Measurements from ENCODE around the gene TECTA.
"Not testable (repeated sequence)": the region's sequence is repeated elsewhere in the genome, so short reads cannot be mapped to it uniquely, and the experiment has no call there.

Gene TECTA

GRCh38 chr11:121153472-121153871 lies 52.4 kb downstream of the TECTA start:
- H3K4me1 Mint-ChIP-seq: no peaks in the 10 kb centered on the region
- no peak overlapping the region for H3K4me3 Mint-ChIP-seq
- H3K27me3 Mint-ChIP-seq: peaks cover 9% of the 10 kb centered on the region
- no peak for DNase-seq
- H3K9me3 Mint-ChIP-seq: no peaks in the 10 kb centered on the region
- H3K36me3 Mint-ChIP-seq: no peaks in the 10 kb centered on the region
- CTCF ChIA-PET: interaction anchor here (1.8 kb wide), 1 partner anchor 8 kb away, joined by 3 read pairs; no protein-coding TSS in a partner anchor
- H3K27ac Mint-ChIP-seq: no peak overlapping the region

DNA sequence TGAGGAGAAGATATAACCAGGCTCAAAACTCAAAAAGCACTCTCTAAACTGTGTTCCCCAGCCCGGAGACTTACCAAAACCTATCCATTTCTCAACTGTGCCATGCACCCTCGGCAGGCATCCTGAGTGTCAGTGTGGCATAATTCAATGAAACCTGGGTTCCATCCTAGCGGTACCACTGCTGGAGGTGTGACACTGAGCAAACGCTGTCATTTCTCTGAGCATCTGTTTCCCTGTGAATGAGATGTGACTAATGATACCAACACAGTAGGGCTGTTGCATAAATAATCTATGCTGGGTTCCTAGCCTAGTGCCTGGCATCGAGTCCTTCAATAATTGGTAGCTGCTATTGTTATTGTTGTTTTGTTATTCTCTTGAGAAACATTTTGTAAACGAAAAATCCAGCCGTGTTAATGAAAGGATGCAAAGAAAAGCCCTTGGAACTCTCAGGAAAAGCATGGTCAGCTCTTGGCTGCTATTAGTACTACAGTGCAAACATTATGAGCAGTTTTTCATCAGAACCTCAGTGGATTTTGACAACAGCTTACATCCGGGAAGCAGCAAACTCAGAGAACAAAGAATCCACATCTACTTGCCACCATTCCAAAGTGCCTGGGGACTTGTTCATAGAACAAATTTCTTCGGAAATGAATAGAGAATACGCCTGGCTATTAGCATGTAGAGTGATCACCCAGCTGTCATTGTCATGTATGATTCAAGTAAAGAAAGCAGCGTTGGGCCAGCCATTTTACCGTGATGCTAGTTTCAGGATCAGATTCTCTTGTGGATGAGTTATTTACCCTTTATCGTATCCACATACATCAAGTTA lies 53.7 kb downstream of the TECTA start:
- Mint-ChIP-seq H3K4me1 (no peaks in the 10 kb centered on the region), H3K4me3 (no peak overlapping the region), H3K27ac (no peak overlapping the region), H3K9me3 (no peaks in the 10 kb centered on the region), H3K27me3 (peaks cover 14% of the 10 kb centered on the region), H3K36me3 (no peaks in the 10 kb centered on the region)
- CTCF ChIA-PET: interaction anchor here (1.8 kb wide), 1 partner anchor 10 kb away, joined by 3 read pairs; no protein-coding TSS in a partner anchor
- DNase-seq: no peak

DNA sequence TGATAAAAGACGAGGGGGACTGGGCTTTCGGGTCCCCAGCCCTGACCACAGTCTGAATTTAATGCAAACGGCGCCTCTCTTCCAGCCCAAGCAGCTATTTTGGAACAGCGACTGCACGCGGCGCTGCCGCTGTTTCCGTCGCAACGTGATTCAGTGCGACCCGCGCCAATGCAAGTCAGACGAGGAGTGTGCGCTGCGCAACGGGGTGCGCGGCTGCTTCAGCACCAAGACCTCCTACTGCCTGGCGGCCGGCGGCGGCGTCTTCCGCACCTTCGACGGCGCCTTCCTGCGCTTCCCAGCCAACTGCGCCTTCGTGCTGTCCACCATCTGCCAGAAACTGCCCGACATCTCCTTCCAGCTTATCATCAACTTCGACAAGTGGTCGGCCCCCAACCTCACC lies 56.7 kb downstream of the TECTA start:
- Mint-ChIP-seq H3K4me3 (no peak overlapping the region), H3K9me3 (no peaks in the 10 kb centered on the region), H3K4me1 (no peaks in the 10 kb centered on the region), H3K36me3 (no peaks in the 10 kb centered on the region), H3K27me3 (peaks cover 18% of the 10 kb centered on the region), H3K27ac (no peak overlapping the region)
- CTCF ChIA-PET: no interaction called here
- no peak for DNase-seq

DNA sequence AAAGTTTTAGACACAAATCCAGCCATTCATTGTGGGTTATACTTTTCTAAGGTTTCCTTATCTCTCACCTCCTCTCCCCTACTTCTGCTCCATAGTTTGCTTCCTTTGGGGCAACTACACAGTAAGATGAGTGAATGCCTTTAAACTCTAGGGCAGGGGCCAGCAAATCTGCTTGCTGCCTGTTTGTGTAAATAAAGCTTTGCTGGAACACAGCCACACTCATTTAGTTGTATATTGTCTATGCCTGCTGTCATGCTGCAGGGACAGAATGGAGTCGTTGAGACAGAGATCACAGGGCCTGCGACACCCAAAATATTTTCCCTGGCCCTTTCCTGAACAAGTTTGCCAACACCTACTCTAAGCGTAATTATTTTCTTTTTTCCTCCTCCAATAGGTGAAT lies 58.7 kb downstream of the TECTA start:
- no peak for DNase-seq
- Mint-ChIP-seq H3K4me3 (no peak overlapping the region), H3K36me3 (no peaks in the 10 kb centered on the region), H3K4me1 (no peaks in the 10 kb centered on the region), H3K27me3 (peaks cover 18% of the 10 kb centered on the region), H3K27ac (no peak overlapping the region), H3K9me3 (no peaks in the 10 kb centered on the region)
- CTCF ChIA-PET: no interaction called here

GRCh38 chr11:121161349-121161917 lies 60.4 kb downstream of the TECTA start:
- CTCF ChIA-PET: interaction anchor here (1.1 kb wide), 1 partner anchor 33 kb away, joined by 3 read pairs; no protein-coding TSS in a partner anchor
- H3K4me1 Mint-ChIP-seq: no peaks in the 10 kb centered on the region
- no peak overlapping the region for H3K4me3 Mint-ChIP-seq
- no peaks in the 10 kb centered on the region for H3K9me3 Mint-ChIP-seq
- no peak overlapping the region for H3K27ac Mint-ChIP-seq
- H3K27me3 Mint-ChIP-seq: peaks cover 18% of the 10 kb centered on the region
- no peaks in the 10 kb centered on the region for H3K36me3 Mint-ChIP-seq
- no peak for DNase-seq

DNA sequence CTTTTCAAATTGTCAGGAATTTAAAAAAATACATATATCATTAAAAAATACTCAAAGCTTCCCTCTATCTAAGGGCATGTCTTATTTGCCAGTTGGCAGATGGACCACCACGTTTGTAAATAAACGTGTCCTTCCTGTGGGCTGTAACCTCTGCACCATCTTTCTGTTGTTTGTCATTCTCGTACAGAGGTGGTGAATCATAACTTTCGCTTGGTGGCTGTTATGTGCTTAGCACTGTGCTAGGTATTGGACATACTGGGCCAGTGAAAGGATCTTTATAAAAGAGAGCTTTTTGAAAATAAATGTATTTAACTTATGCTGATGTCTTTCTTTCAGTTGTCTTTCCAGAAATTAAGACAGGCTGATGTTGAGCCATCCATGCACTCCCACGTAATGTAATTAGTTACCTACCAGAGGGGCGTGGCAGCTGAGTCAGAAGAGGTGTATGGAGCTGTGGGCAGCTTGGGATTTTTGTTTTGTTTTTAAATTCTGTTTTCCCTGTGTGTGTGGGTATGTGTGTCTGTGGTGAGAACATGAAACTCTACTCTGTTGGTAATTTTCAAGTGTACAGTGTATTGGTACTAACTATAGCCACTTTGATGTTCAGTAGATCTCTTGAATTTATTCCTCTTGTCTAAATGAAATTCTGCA lies 62.7 kb downstream of the TECTA start:
- no peak overlapping the region for H3K4me3 Mint-ChIP-seq
- H3K9me3 Mint-ChIP-seq: no peaks in the 10 kb centered on the region
- no peak for DNase-seq
- CTCF ChIA-PET: interaction anchor here (1.5 kb wide), 1 partner anchor 31 kb away, joined by 3 read pairs; no protein-coding TSS in a partner anchor
- H3K36me3 Mint-ChIP-seq: no peaks in the 10 kb centered on the region
- H3K4me1 Mint-ChIP-seq: no peaks in the 10 kb centered on the region
- H3K27ac Mint-ChIP-seq: no peak overlapping the region
- H3K27me3 Mint-ChIP-seq: peaks cover 5% of the 10 kb centered on the region

GRCh38 chr11:121177629-121178028 lies 76.6 kb downstream of the TECTA start:
- H3K27me3 Mint-ChIP-seq, H3K27ac Mint-ChIP-seq, H3K36me3 Mint-ChIP-seq, DNase-seq, H3K4me3 Mint-ChIP-seq, H3K4me1 Mint-ChIP-seq, CTCF ChIA-PET: not testable (repeated sequence)
- peaks cover 28% of the 10 kb centered on the region for H3K9me3 Mint-ChIP-seq

- peaks cover 3% of the 10 kb centered on the region for H3K27me3 Mint-ChIP-seq
- peaks cover 28% of the 10 kb centered on the region for H3K9me3 Mint-ChIP-seq
- CTCF ChIA-PET: no interaction called here
- H3K4me3 Mint-ChIP-seq: no peak overlapping the region
- no peak overlapping the region for H3K27ac Mint-ChIP-seq
- DNase-seq: no peak
- no peaks in the 10 kb centered on the region for H3K4me1 Mint-ChIP-seq
- no peaks in the 10 kb centered on the region for H3K36me3 Mint-ChIP-seq
These were observed 78.3 kb downstream of the TECTA start for GRCh38 chr11:121179306-121179705.

DNA sequence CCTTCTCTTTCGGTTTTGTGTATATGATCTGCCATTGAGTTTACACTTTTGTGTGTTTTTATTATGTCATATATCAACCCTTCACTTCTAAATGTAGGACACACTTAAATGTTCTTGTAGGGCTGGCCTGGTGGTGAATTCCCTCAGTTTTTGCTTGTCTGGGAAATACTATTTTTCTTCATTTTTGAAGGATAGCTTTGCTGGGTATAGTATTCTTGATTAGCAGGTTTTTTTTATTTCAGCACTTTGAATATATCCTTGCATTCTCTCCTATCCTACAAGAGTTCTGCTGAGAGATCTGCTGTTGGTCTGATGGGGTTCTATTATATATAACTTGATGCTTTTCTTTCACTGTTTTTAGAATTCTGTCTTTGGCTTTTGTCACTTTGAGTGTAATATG lies 79.1 kb downstream of the TECTA start:
- H3K4me1 Mint-ChIP-seq: no peaks in the 10 kb centered on the region
- H3K4me3 Mint-ChIP-seq: no peak overlapping the region

DNA sequence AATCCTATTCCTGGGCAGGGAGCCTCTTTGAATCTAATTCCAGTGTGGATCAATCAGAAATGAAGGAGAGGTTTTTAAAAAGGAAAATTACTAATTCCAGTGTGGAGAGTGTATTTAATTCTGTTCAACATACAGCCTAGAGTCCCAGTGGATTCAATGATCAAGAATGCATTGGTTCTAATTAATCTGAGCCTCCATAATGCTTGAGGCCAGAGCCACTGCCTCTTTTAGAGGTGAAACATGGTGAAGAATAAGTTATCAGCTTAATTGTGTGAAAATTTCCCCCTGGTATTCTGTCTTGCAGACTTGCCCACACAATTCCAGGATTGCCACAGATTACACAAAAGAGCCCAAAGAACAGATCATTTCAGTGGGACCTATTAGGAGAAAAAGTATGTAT lies 87.7 kb downstream of the TECTA start:
- CTCF ChIA-PET: no interaction called here
- Mint-ChIP-seq H3K9me3 (no peaks in the 10 kb centered on the region), H3K36me3 (no peaks in the 10 kb centered on the region), H3K4me3 (no peak overlapping the region), H3K27ac (no peak overlapping the region), H3K27me3 (peaks cover 24% of the 10 kb centered on the region), H3K4me1 (no peaks in the 10 kb centered on the region)
- no peak for DNase-seq

More for the DNA sequence above, 79.1 kb downstream of the TECTA start:
- no peak overlapping the region for H3K27ac Mint-ChIP-seq
- peaks cover 28% of the 10 kb centered on the region for H3K9me3 Mint-ChIP-seq
- peaks cover 6% of the 10 kb centered on the region for H3K27me3 Mint-ChIP-seq
- no peaks in the 10 kb centered on the region for H3K36me3 Mint-ChIP-seq
- no peak for DNase-seq
- CTCF ChIA-PET: interaction anchor here (0.6 to 1.5 kb wide), 2 partner anchors 14 to 215 kb away, joined by 3 to 4 read pairs; no protein-coding TSS in a partner anchor

- DNase-seq: no peak
- H3K9me3 Mint-ChIP-seq: no peaks in the 10 kb centered on the region
- no peak overlapping the region for H3K4me3 Mint-ChIP-seq
- no peaks in the 10 kb centered on the region for H3K36me3 Mint-ChIP-seq
- H3K27me3 Mint-ChIP-seq: peaks cover 17% of the 10 kb centered on the region
- H3K27ac Mint-ChIP-seq: no peak overlapping the region
- CTCF ChIA-PET: interaction anchor here (0.6 kb wide), 3 partner anchors 64 to 502 kb away, joined by 3 read pairs; partner anchors contain the start of gene TBCEL
- no peaks in the 10 kb centered on the region for H3K4me1 Mint-ChIP-seq
These were observed 90.8 kb downstream of the TECTA start for GRCh38 chr11:121191818-121192217.

- CTCF ChIA-PET: interaction anchor here (0.6 to 1.9 kb wide), 32 partner anchors 8 to 1008 kb away, joined by 3 to 12 read pairs (median 4); partner anchors contain the start of genes GRIK4 and TBCEL
- Mint-ChIP-seq H3K27me3 (peaks cover 17% of the 10 kb centered on the region), H3K9me3 (no peaks in the 10 kb centered on the region), H3K4me3 (no peak overlapping the region), H3K27ac (no peak overlapping the region), H3K4me1 (peaks cover 6% of the 10 kb centered on the region), H3K36me3 (no peaks in the 10 kb centered on the region)
- DNase-seq: peak; percentile 70
These were observed 93.9 kb downstream of the TECTA start for GRCh38 chr11:121194731-121195596.

- Mint-ChIP-seq H3K27me3 (peaks cover 20% of the 10 kb centered on the region), H3K9me3 (no peaks in the 10 kb centered on the region), H3K4me3 (no peak overlapping the region), H3K36me3 (no peaks in the 10 kb centered on the region), H3K27ac (no peak overlapping the region), H3K4me1 (peaks cover 6% of the 10 kb centered on the region)
- no peak for DNase-seq
- CTCF ChIA-PET: interaction anchor here (1.2 kb wide), 1 partner anchor 50 kb away, joined by 4 read pairs; no protein-coding TSS in a partner anchor
These were observed 97.4 kb downstream of the TECTA start for GRCh38 chr11:121198491-121198890.

- DNase-seq: no peak
- Mint-ChIP-seq H3K27me3 (peaks cover 15% of the 10 kb centered on the region), H3K4me3 (no peak overlapping the region), H3K36me3 (no peaks in the 10 kb centered on the region), H3K9me3 (no peaks in the 10 kb centered on the region), H3K4me1 (peaks cover 6% of the 10 kb centered on the region), H3K27ac (no peak overlapping the region)
- CTCF ChIA-PET: no interaction called here
These were observed 98.5 kb downstream of the TECTA start for GRCh38 chr11:121199516-121199915.

All from activated naive CD4-positive, alpha-beta T cell treated with anti-CD3 and anti-CD28 coated beads, Interleukin-2, amount 10 ng/mL, durations not matched to agents 7 days and 5 days (primary cell).